DOHH2 (cell line): ENCODE results near the gene PEG3.

ENCODE experiments used
- H3F3A ChIP-seq: fragments of 200-600 bp; sonication (generic), shearing (Covaris generic); 2 replicates; pipeline ENCODE4 v1.6.0; 2016; ENCODE audit warnings: antibody characterized with exemption, mild to moderate bottlenecking; ENCODE audit not compliant: control insufficient read depth, insufficient read depth
- H3K27ac ChIP-seq: fragments of 200-600 bp; sonication (generic); 2 replicates; pipeline ENCODE4 v1.5.1; 2014; ENCODE audit warnings: low read depth, mild to moderate bottlenecking, low read length, moderate library complexity
- H3K27me3 ChIP-seq: fragments of 200-600 bp; sonication (generic); 2 replicates; pipeline ENCODE4 v1.6.1; 2014; ENCODE audit warnings: mild to moderate bottlenecking, low read length, mixed read lengths; ENCODE audit not compliant: control insufficient read depth
- H3K36me3 ChIP-seq: fragments of 200-600 bp; sonication (generic); 2 replicates; pipeline ENCODE4 v1.6.1; 2014; ENCODE audit warnings: mild to moderate bottlenecking, low read length, moderate library complexity, mixed read lengths; ENCODE audit not compliant: control insufficient read depth
- H3K4me1 ChIP-seq: fragments of 200-600 bp; sonication (generic); 2 replicates; pipeline ENCODE4 v1.6.1; 2014; ENCODE audit warnings: mild to moderate bottlenecking, low read length, mixed read lengths; ENCODE audit not compliant: control insufficient read depth
- H3K4me2 ChIP-seq: fragments of 200-600 bp; sonication (generic); 2 replicates; pipeline ENCODE4 v1.6.0; 2014; ENCODE audit warnings: mild to moderate bottlenecking, low read length, moderate library complexity
- H3K4me3 ChIP-seq: fragments of 200-600 bp; sonication (generic); 2 replicates; pipeline ENCODE4 v1.5.1; 2014; ENCODE audit warnings: mild to moderate bottlenecking, low read length, mixed read lengths
- H3K79me2 ChIP-seq: fragments of 200-600 bp; sonication (generic); 2 replicates; pipeline ENCODE4 v1.6.1; 2014; ENCODE audit warnings: mild to moderate bottlenecking, low read length, mixed read lengths; ENCODE audit not compliant: control insufficient read depth
- H3K9me2 ChIP-seq: fragments of 200-600 bp; sonication (generic); replicated peaks from 2 replicates; pipeline ENCODE4 v1.6.1; 2014; ENCODE audit warnings: mild to moderate bottlenecking, low read length, mixed read lengths; ENCODE audit not compliant: control insufficient read depth
- H3K9me3 ChIP-seq: fragments of 200-600 bp; sonication (generic); 2 replicates; pipeline ENCODE4 v1.6.1; 2014; ENCODE audit warnings: antibody characterized with exemption, low read length, mixed read lengths; ENCODE audit not compliant: control insufficient read depth, insufficient read depth
- H4K20me1 ChIP-seq: fragments of 200-600 bp; sonication (generic); 2 replicates; pipeline ENCODE4 v1.6.0; 2014; ENCODE audit warnings: low read depth, mild to moderate bottlenecking, antibody characterized with exemption, low read length, moderate library complexity; ENCODE audit not compliant: control insufficient read depth, insufficient read depth
- CTCF ChIP-seq: fragments of 200-600 bp; sonication (generic); IDR thresholded peaks from one replicate; pipeline ENCODE4 v1.5.1; 2014; ENCODE audit warnings: antibody characterized with exemption, mild to moderate bottlenecking, low read depth, low read length; ENCODE audit not compliant: poor library complexity, severe bottlenecking
- EZH2phosphoT487 ChIP-seq: fragments of 200-600 bp; sonication (generic); IDR thresholded peaks from 2 replicates; pipeline ENCODE4 v1.6.1; 2017; ENCODE audit warnings: borderline replicate concordance, mild to moderate bottlenecking, antibody characterized with exemption, low read length, moderate library complexity, mixed read lengths

PEG3 gene

GRCh38 chr19:56837004-56837403, 3.5 kb downstream of the PEG3 start:
- Histone ChIP-seq H3K4me1 (no peaks in the 10 kb centered on the region), H4K20me1 (no peaks in the 10 kb centered on the region), H3K27me3 (no peaks in the 10 kb centered on the region), H3K79me2 (no peaks in the 10 kb centered on the region), H3K36me3 (no peaks in the 10 kb centered on the region), H3K9me3 (peaks cover 34% of the 10 kb centered on the region), H3K9me2 (no peaks in the 10 kb centered on the region), H3K27ac (no peak overlapping the region), H3K4me3 (no peak overlapping the region), H3K4me2 (no peak overlapping the region), H3F3A (no peaks in the 10 kb centered on the region)
- TF ChIP-seq CTCF (no peak), EZH2phosphoT487 (no peak)

- Histone ChIP-seq H3K27ac (no peak overlapping the region), H3K79me2 (no peaks in the 10 kb centered on the region), H3K4me1 (no peaks in the 10 kb centered on the region), H4K20me1 (no peaks in the 10 kb centered on the region), H3K9me2 (no peaks in the 10 kb centered on the region), H3K4me3 (no peak overlapping the region), H3K27me3 (no peaks in the 10 kb centered on the region), H3F3A (no peaks in the 10 kb centered on the region), H3K4me2 (no peak overlapping the region), H3K9me3 (peaks cover 34% of the 10 kb centered on the region), H3K36me3 (no peaks in the 10 kb centered on the region)
- no peak for TF ChIP-seq EZH2phosphoT487
- TF ChIP-seq CTCF: no peak
These were observed 4.5 kb downstream of the PEG3 start for GRCh38 chr19:56836059-56836458.

GRCh38 chr19:56835401-56835800, 5.1 kb downstream of the PEG3 start:
- H3K27ac ChIP-seq: no peak overlapping the region
- no peak overlapping the region for H3K4me3 ChIP-seq
- H3K4me2 ChIP-seq: no peak overlapping the region
- H3K4me1 ChIP-seq: no peaks in the 10 kb centered on the region
- TF ChIP-seq EZH2phosphoT487: no peak
- no peak for TF ChIP-seq CTCF
- H3K27me3 ChIP-seq: no peaks in the 10 kb centered on the region
- no peaks in the 10 kb centered on the region for H3F3A ChIP-seq
- H3K79me2 ChIP-seq: no peaks in the 10 kb centered on the region
- H3K9me2 ChIP-seq: no peaks in the 10 kb centered on the region
- no peaks in the 10 kb centered on the region for H4K20me1 ChIP-seq
- H3K9me3 ChIP-seq: peaks cover 34% of the 10 kb centered on the region
- no peaks in the 10 kb centered on the region for H3K36me3 ChIP-seq
